Panc1 (cell line): Measurements from ENCODE around the gene WNT2. TPM values are rescaled to one million over a fixed set of nuclear protein-coding genes. Genes with fewer than 3 reads are reported as not detected.
A peak's percentile ranks its signal among the peaks of the same experiment; 100 is the strongest.

Experiments
- ATAC-seq: fragments of 200-7000 bp; cut with Tn5 transposase; 2 replicates; pipeline ENCODE4 v1.9.1; 2020; ENCODE audit warnings: mild to moderate bottlenecking, moderate library complexity
- BruUV-seq: library from RNA; stranded (reverse); fragments of 400-500 nt; replicated peaks from 2 replicates; lab custom pipeline; 2021; lab: Mats Ljungman, UMichigan
- CTCF ChIA-PET: fragments of 300-600 bp; sonication (Branson Sonifier 250); formaldehyde crosslinking; loops from one replicate; lab custom pipeline; 2022; ENCODE audit warnings: antibody characterized with exemption; lab: Charles Lee
- POLR2A ChIA-PET: fragments of 300-600 bp; sonication (Branson Sonifier 250); formaldehyde crosslinking; loops from one replicate; lab custom pipeline; 2022; ENCODE audit warnings: antibody characterized with exemption; lab: Charles Lee
- DNase-seq: peaks from one replicate; pipeline ENCODE4 v3.0.0-alpha.2; 2010; ENCODE audit warnings: low read depth, low spot score
- H3K27ac ChIP-seq: 2 replicates; pipeline ENCODE4 v1.5.1; 2011; ENCODE audit warnings: mild to moderate bottlenecking, low read length, inconsistent platforms
- H3K27me3 ChIP-seq: fragments of 200-500 bp; sonication (Bioruptor generic); 2 replicates; pipeline ENCODE4 v1.6.0; 2014; ENCODE audit warnings: low read length, inconsistent platforms; ENCODE audit not compliant: control insufficient read depth, insufficient read depth
- H3K36me3 ChIP-seq: fragments of 200-500 bp; sonication (Bioruptor generic); 2 replicates; pipeline ENCODE4 v1.5.1; 2014; ENCODE audit warnings: inconsistent platforms, mild to moderate bottlenecking, low read length, moderate library complexity; ENCODE audit not compliant: control insufficient read depth, insufficient read depth
- H3K4me1 ChIP-seq: 2 replicates; pipeline ENCODE4 v1.5.1; 2011; ENCODE audit warnings: inconsistent platforms, mild to moderate bottlenecking, low read length, moderate library complexity; ENCODE audit not compliant: control insufficient read depth, insufficient read depth
- H3K4me3 ChIP-seq, 2 experiments: 2 replicates each; pipeline ENCODE4 v1.5.1; 2011 to 2012; ENCODE audit warnings: low read depth in 2 of 2, low read length in 2 of 2, mild to moderate bottlenecking in 2 of 2, inconsistent platforms in 1 of 2, moderate library complexity in 1 of 2
- H3K9me3 ChIP-seq: fragments of 200-500 bp; sonication (Bioruptor generic); 2 replicates; pipeline ENCODE4 v1.5.1; 2014; ENCODE audit warnings: low read depth, mild to moderate bottlenecking, inconsistent platforms, low read length, moderate library complexity; ENCODE audit not compliant: control insufficient read depth, insufficient read depth
- CTCF ChIP-seq: fragments of 450-650 bp; IDR thresholded peaks from 2 replicates; pipeline ENCODE4 v1.5.1; 2017; ENCODE audit warnings: mild to moderate bottlenecking
- POLR2AphosphoS5 ChIP-seq: IDR thresholded peaks from 2 replicates; pipeline ENCODE4 v1.6.1; 2012; ENCODE audit warnings: mild to moderate bottlenecking, low read depth, low read length, moderate library complexity
- SIN3A ChIP-seq: IDR thresholded peaks from 2 replicates; pipeline ENCODE4 v1.6.1; 2012; ENCODE audit warnings: low read depth, mild to moderate bottlenecking, low read length, moderate library complexity, borderline replicate concordance; ENCODE audit not compliant: insufficient read depth
- TCF7L2 ChIP-seq: IDR thresholded peaks from 2 replicates; pipeline ENCODE4 v1.6.1; 2011; ENCODE audit warnings: mild to moderate bottlenecking, low read depth, low read length, inconsistent platforms
- in situ Hi-C: cut with HindIII; loops from 2 replicates; pipeline ENCODE4 v1.10.0; 2016; ENCODE audit warnings: low sequenced_read_pairs, low pct_unique_long_range_greater_than_20kb
- intact Hi-C: fragments of 100-400 bp; cut with micrococcal nuclease; formaldehyde crosslinking; loops from one replicate; pipeline ENCODE4 v1.10.0; 2022; ENCODE audit not compliant: unreplicated experiment
- total RNA-seq: library from RNA; stranded (reverse); gene quantifications from one replicate; pipeline ENCODE4 v1.2.1, GENCODE V29; 2021; ENCODE audit not compliant: unreplicated experiment
- TF ChIP-seq, protein P1 (sequence below), 2 experiments: IDR thresholded peaks; 2 replicates each; pipeline ENCODE4 v1.6.1; 2011 to 2012; ENCODE audit warnings: low read depth in 2 of 2, control low read depth in 1 of 2, low read length in 1 of 2, mild to moderate bottlenecking in 1 of 2, moderate library complexity in 1 of 2; ENCODE audit not compliant: insufficient read depth in 1 of 2

Gene WNT2
- total RNA-seq, 1 experiment from 2014 or later: not detected

DNA sequence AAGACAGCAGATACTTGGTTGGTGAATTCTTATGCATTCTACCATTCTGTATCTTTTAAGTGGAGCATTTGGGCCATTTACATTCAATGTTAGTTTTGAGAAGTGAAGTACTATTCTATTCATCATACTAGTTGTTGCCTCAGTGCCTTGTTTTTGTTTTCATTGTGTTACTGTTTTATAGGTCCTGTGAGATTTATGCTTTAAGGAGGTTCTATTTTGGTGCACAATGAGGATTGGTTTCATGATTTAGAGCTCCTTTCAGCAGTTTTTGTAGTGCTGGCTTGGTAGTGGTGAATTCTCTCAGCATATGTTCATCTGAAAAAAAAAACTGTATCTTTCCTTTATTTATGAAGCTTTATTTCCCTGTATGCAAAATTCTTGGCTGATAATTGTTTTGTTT lies 23.3 kb upstream of the WNT2 start:
- no peaks in the 10 kb centered on the region for H3K36me3 ChIP-seq
- ChIA-PET POLR2A (interaction anchor here (0.6 kb wide), 1 partner anchor 471 kb away, joined by 4 read pairs; no protein-coding TSS in a partner anchor), CTCF (no interaction called here)
- no peak for DNase-seq
- no peaks in the 10 kb centered on the region for H3K27me3 ChIP-seq
- TF ChIP-seq POLR2AphosphoS5: no peak
- TF ChIP-seq CTCF: no peak
- no peak for TF ChIP-seq TCF7L2
- TF ChIP-seq SIN3A: no peak
- TF ChIP-seq, protein P1, sequence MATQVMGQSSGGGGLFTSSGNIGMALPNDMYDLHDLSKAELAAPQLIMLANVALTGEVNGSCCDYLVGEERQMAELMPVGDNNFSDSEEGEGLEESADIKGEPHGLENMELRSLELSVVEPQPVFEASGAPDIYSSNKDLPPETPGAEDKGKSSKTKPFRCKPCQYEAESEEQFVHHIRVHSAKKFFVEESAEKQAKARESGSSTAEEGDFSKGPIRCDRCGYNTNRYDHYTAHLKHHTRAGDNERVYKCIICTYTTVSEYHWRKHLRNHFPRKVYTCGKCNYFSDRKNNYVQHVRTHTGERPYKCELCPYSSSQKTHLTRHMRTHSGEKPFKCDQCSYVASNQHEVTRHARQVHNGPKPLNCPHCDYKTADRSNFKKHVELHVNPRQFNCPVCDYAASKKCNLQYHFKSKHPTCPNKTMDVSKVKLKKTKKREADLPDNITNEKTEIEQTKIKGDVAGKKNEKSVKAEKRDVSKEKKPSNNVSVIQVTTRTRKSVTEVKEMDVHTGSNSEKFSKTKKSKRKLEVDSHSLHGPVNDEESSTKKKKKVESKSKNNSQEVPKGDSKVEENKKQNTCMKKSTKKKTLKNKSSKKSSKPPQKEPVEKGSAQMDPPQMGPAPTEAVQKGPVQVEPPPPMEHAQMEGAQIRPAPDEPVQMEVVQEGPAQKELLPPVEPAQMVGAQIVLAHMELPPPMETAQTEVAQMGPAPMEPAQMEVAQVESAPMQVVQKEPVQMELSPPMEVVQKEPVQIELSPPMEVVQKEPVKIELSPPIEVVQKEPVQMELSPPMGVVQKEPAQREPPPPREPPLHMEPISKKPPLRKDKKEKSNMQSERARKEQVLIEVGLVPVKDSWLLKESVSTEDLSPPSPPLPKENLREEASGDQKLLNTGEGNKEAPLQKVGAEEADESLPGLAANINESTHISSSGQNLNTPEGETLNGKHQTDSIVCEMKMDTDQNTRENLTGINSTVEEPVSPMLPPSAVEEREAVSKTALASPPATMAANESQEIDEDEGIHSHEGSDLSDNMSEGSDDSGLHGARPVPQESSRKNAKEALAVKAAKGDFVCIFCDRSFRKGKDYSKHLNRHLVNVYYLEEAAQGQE (IDR thresholded peaks at IDR 0.05; ENCODE audit: insufficient read depth in 1 of 2, low read depth in 2 of 2, low read length in 1 of 2): no peak
- in situ Hi-C loops (no loop called here), intact Hi-C loops (no loop called here)
- H3K9me3 ChIP-seq: no peaks in the 10 kb centered on the region
- no peak overlapping the region for H3K4me3 ChIP-seq
- H3K4me1 ChIP-seq: no peaks in the 10 kb centered on the region
- ATAC-seq: no peak
- no TSS peak for BruUV-seq
- H3K27ac ChIP-seq: no peak overlapping the region

DNA sequence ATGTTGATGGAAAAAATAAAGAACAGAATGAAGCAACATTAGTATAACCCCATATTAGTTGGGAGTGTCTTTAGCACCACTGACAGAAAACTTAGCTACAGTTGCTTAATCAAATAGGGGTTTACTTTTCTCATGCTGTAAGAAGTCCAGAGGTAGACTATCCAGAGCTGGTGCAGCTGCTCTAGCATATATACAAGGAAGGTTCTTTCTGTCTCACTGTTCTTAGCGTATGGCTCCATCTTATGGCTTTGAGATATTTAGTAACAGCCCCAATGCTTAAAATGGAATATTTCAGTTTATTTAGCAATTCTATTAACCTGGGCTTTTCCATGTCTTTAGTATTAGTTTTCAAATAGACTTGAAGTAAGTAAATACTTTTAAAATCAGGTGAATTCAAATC lies 15.2 kb upstream of the WNT2 start:
- no TSS peak for BruUV-seq
- Histone ChIP-seq H3K36me3 (no peaks in the 10 kb centered on the region), H3K4me1 (no peaks in the 10 kb centered on the region), H3K27ac (no peak overlapping the region), H3K27me3 (no peaks in the 10 kb centered on the region; the same call in 1 of the 2 replicates), H3K4me3 (no peak overlapping the region), H3K9me3 (no peaks in the 10 kb centered on the region)
- intact Hi-C loops (no loop called here), in situ Hi-C loops (no loop called here)
- CTCF ChIA-PET: interaction anchor here (0.6 kb wide), 1 partner anchor 43 kb away, joined by 3 read pairs; no protein-coding TSS in a partner anchor
- no peak for DNase-seq
- peak; percentile 66; the same call in 1 of the 2 replicates for ATAC-seq
- POLR2A ChIA-PET: no interaction called here
- TF ChIP-seq CTCF (peak; percentile 9; the same call in 1 of the 2 replicates), TCF7L2 (no peak)
